Activated T-cell treated with anti-CD3 and anti-CD28 coated beads, Interleukin-2, amount 50 U/mL, for 24 hours (primary cell): ENCODE data around the gene BARHL1.

Experiments
- DNase-seq: peaks from one replicate; pipeline ENCODE4 v3.0.0-alpha.2; 2020
- H3K27ac Mint-ChIP-seq: 2 replicates; pipeline ENCODE4 v1.8.0; 2020; ENCODE audit warnings: mild to moderate bottlenecking, mixed read lengths
- H3K27me3 Mint-ChIP-seq: 2 replicates; pipeline ENCODE4 v1.8.0; 2020; ENCODE audit warnings: mixed read lengths
- H3K36me3 Mint-ChIP-seq: 2 replicates; pipeline ENCODE4 v1.8.0; 2020; ENCODE audit warnings: low read depth, mixed read lengths
- H3K4me1 Mint-ChIP-seq: 2 replicates; pipeline ENCODE4 v1.8.0; 2020; ENCODE audit warnings: low read depth, mixed read lengths
- H3K4me3 Mint-ChIP-seq: 2 replicates; pipeline ENCODE4 v1.8.0; 2020; ENCODE audit warnings: mild to moderate bottlenecking, moderate library complexity, mixed read lengths
- H3K9me3 Mint-ChIP-seq: 2 replicates; pipeline ENCODE4 v1.8.0; 2020; ENCODE audit warnings: mixed read lengths

The BARHL1 gene

GRCh38 chr9:132571806-132572600 lies 10.4 kb upstream of the BARHL1 start:
- Mint-ChIP-seq H3K27me3 (peaks cover 38% of the 10 kb centered on the region), H3K9me3 (no peaks in the 10 kb centered on the region), H3K4me1 (peaks cover 1% of the 10 kb centered on the region), H3K36me3 (no peaks in the 10 kb centered on the region), H3K27ac (no peak overlapping the region), H3K4me3 (no peak overlapping the region)
- DNase-seq = no peak

DNA sequence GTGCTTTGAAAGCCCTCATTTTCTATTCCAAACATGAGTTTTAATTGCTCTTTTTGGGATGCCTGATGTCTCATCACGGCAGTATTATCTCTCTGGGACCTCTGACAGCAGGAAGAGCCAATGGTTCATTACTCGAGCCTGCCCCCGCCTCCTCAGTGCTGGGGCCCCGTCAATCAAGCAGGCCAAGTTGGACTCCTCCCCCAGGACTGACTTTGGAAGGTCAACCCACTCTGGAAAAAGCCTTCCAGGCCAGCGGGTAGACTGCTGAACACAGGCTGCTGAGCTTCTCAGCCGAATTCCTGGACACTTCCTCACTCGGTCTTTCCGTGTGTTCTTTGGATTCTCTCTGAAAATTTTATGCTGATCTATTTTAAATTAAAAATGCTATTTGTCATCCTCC lies 9.5 kb upstream of the BARHL1 start:
- Mint-ChIP-seq H3K4me1 (peaks cover 1% of the 10 kb centered on the region), H3K9me3 (no peaks in the 10 kb centered on the region), H3K4me3 (no peak overlapping the region), H3K36me3 (no peaks in the 10 kb centered on the region), H3K27ac (no peak overlapping the region), H3K27me3 (peaks cover 47% of the 10 kb centered on the region)
- no peak for DNase-seq

GRCh38 chr9:132575005-132575609 lies 7.3 kb upstream of the BARHL1 start:
- Mint-ChIP-seq H3K4me1 (peaks cover 1% of the 10 kb centered on the region), H3K27me3 (peaks cover 67% of the 10 kb centered on the region), H3K36me3 (no peaks in the 10 kb centered on the region), H3K4me3 (no peak overlapping the region), H3K9me3 (no peaks in the 10 kb centered on the region), H3K27ac (no peak overlapping the region)
- DNase-seq = peak; percentile 56

DNA sequence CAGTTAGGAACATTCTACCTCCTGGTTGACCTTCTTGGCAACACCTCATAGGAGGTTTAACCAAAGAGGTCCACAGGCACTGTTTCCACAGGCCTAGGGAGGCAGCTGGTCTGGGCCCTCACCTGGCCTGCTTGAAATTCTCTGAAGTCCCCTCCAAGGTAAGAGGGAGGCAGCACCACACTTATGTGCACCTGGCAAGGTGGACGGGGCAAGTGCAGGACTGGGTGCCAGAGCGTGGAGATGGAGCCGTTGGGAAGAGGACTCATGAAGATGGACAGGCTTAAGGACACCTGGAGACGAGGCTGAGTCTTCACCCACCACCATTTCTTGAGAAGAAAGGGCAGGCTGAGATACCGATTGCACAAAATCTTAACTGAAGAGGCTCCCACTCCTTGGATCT lies 6.6 kb upstream of the BARHL1 start:
- Mint-ChIP-seq H3K9me3 (no peaks in the 10 kb centered on the region), H3K27me3 (peaks cover 71% of the 10 kb centered on the region), H3K36me3 (no peaks in the 10 kb centered on the region), H3K4me3 (no peak overlapping the region), H3K4me1 (peaks cover 1% of the 10 kb centered on the region), H3K27ac (no peak overlapping the region)
- DNase-seq = no peak

DNA sequence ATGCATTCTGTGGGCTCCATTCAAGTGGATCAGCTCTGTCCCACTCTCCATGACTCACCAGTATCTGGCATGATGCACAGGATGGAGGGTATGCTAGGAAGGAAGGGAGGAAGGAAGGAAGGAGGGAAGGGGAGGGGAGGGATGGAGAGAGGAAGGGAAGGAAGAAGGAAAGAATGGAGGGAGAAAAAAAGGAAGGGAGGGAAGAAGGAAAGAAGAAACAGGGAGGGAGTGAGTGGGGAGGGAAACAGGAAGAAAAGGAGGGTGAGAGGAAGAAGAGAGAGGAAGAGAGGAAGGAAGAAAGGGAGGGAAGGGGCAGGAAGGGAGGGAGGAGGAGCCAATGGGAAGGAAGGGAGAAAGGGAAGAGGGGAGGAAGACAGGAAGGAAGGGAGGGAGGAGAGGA lies 5.3 kb upstream of the BARHL1 start:
- Mint-ChIP-seq H3K4me3 (no peak overlapping the region), H3K27ac (no peak overlapping the region), H3K36me3 (no peaks in the 10 kb centered on the region), H3K27me3 (peaks cover 80% of the 10 kb centered on the region), H3K9me3 (no peaks in the 10 kb centered on the region), H3K4me1 (peaks cover 8% of the 10 kb centered on the region)
- DNase-seq = no peak

GRCh38 chr9:132578367-132578932 lies 4.0 kb upstream of the BARHL1 start:
- H3K27me3 Mint-ChIP-seq = peaks cover 86% of the 10 kb centered on the region
- no peaks in the 10 kb centered on the region for H3K36me3 Mint-ChIP-seq
- no peak for DNase-seq
- peaks cover 8% of the 10 kb centered on the region for H3K4me1 Mint-ChIP-seq
- H3K9me3 Mint-ChIP-seq = no peaks in the 10 kb centered on the region
- no peak overlapping the region for H3K4me3 Mint-ChIP-seq
- H3K27ac Mint-ChIP-seq = no peak overlapping the region

DNA sequence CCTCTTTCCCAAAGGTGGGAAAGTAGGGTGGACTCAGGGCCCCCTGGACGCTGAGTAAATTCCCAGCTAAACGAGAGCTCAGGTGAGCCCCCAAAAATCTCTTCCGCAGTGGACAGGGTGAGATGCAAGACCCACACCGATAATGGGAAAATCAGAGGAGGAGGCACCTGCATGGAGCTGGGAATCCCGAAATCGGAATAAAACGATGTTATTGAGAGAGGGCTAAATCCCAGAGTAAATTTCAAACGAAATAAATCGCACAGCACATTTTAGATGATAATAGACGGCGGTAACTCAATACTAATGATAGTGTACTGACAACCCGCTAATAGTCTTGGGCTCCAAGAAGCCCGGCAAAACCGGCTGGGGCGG lies 3.0 kb upstream of the BARHL1 start:
- Mint-ChIP-seq H3K36me3 (no peaks in the 10 kb centered on the region), H3K9me3 (no peaks in the 10 kb centered on the region), H3K27me3 (peaks cover 90% of the 10 kb centered on the region), H3K4me3 (no peak overlapping the region), H3K27ac (no peak overlapping the region), H3K4me1 (peaks cover 8% of the 10 kb centered on the region)
- DNase-seq = no peak

DNA sequence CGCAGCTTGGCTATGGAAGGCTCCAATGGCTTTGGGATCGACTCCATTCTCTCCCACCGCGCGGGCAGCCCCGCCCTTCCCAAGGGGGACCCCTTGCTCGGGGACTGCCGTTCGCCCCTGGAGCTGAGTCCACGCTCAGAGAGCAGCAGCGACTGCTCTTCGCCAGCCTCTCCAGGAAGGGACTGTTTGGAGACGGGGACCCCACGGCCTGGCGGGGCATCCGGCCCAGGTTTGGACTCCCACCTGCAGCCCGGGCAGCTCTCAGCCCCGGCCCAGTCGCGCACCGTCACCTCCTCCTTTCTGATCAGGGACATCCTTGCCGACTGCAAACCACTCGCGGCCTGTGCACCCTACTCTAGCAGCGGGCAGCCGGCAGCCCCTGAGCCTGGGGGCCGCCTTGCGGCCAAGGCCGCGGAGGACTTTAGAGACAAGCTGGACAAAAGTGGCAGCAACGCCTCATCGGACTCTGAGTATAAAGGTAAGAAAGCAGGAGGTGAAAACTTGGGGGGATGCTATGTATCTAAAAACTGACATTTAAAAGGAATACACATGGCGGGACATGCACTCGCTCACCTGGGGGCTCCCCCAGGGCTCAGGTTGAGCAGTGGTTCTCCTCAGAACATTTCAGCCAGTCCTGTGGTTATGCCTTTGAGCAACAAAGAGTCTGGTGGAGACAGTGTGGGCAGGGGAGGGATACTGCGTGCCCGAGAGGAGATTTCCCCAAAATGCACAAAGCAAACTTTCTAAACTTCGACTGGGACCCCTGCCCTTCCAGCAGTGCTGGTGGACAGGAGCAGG lies 579 bp downstream of the BARHL1 start:
- Mint-ChIP-seq H3K4me3 (no peak overlapping the region), H3K36me3 (no peaks in the 10 kb centered on the region), H3K4me1 (peaks cover 7% of the 10 kb centered on the region), H3K27me3 (peaks cover 90% of the 10 kb centered on the region), H3K9me3 (no peaks in the 10 kb centered on the region), H3K27ac (no peak overlapping the region)
- DNase-seq = no peak

DNA sequence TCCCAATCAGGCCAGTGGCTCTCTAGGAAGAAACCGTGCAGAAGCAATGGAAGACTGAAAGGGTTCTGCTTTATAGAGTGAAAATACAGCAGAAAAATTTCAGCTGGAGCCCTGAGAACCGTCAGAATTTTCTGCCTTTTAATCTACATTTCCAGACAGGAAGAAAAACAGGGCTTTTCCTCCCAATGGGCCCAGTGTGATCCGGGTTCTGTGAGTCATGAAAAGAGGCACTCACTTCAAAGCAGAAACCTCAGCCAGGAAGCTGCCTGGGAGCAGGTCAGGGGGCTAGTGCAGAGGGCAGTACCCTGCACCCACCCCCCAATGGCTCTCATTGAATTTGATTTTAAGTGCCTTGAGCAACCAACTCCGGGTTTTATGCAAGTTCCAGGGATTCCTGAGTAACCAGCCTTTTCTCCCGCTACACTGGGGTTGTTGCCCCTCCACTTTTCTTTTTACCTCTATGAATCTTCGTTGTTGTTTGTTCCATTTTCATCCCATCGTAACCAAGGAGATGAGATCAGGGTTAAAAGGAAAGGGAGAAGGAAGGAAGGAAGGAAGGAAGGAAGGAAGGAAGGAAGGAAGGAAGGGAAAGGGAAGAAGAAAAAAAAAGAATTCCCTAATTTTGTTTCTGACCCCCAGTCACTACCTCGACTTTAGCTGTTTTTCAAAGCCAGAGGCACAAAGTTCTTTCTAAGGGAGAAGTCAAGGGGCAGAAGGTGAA lies 1.3 kb downstream of the BARHL1 start:
- no peak for DNase-seq
- Mint-ChIP-seq H3K36me3 (no peaks in the 10 kb centered on the region), H3K9me3 (no peaks in the 10 kb centered on the region), H3K27me3 (peaks cover 90% of the 10 kb centered on the region), H3K27ac (no peak overlapping the region), H3K4me1 (peaks cover 7% of the 10 kb centered on the region), H3K4me3 (no peak overlapping the region)

GRCh38 chr9:132584601-132585560 lies 2.5 kb downstream of the BARHL1 start:
- Mint-ChIP-seq H3K27me3 (peaks cover 88% of the 10 kb centered on the region), H3K36me3 (no peaks in the 10 kb centered on the region), H3K4me3 (no peak overlapping the region), H3K4me1 (peaks cover 8% of the 10 kb centered on the region), H3K27ac (no peak overlapping the region), H3K9me3 (no peaks in the 10 kb centered on the region)
- DNase-seq = no peak

- H3K36me3 Mint-ChIP-seq = no peaks in the 10 kb centered on the region
- H3K27me3 Mint-ChIP-seq = peaks cover 88% of the 10 kb centered on the region
- no peaks in the 10 kb centered on the region for H3K9me3 Mint-ChIP-seq
- H3K27ac Mint-ChIP-seq = peak overlapping the region; percentile 23
- H3K4me1 Mint-ChIP-seq = peaks cover 10% of the 10 kb centered on the region
- no peak overlapping the region for H3K4me3 Mint-ChIP-seq
- DNase-seq = no peak
These were observed 3.8 kb downstream of the BARHL1 start for GRCh38 chr9:132585954-132586829.

DNA sequence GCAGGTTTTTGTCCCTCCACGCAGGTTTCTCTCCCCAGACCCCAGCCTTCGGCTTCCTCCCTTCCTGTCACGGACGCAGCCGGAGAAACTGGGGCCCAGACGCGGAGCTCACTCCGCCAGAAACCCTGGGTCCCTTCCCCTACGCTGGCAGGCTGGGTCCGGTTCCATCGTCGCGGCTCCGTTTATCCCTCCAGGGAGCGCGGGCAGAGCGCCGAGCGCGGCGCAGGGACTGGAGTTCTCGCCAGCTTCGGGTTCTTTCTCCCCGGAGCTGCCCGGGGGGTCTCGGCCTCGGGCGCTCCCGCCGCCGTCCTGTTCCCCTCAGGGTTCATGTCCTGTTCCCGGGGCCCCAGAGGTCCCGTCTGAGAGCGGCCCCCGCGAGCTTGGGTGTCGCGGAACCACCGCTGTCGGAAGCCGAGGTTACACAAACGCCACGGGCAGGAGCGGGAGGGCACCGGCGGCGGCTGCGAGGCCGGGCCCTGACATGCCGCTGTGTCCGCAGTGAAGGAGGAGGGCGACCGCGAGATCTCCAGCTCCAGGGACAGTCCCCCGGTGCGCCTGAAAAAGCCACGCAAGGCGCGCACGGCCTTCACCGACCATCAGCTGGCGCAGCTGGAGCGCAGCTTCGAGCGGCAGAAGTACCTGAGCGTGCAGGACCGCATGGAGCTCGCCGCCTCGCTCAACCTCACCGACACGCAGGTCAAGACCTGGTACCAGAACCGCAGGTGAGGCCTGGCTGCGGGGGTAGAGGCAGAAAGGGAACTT lies 4.6 kb downstream of the BARHL1 start:
- Mint-ChIP-seq H3K27me3 (peaks cover 88% of the 10 kb centered on the region), H3K27ac (no peak overlapping the region), H3K36me3 (no peaks in the 10 kb centered on the region), H3K9me3 (no peaks in the 10 kb centered on the region), H3K4me1 (peaks cover 9% of the 10 kb centered on the region), H3K4me3 (no peak overlapping the region)
- DNase-seq = no peak
